Right lobe of liver (tissue), 6 donors: ENCODE measurements around the gene ACTN4. TPM values are rescaled to one million over a fixed set of nuclear protein-coding genes. Genes with fewer than 3 reads are reported as not detected.
A peak's percentile ranks its signal among the peaks of the same experiment; 100 is the strongest.

Experiments used
- ATAC-seq, 4 donors: fragments of 200-7000 bp; cut with Tn5 transposase; one replicate each; pipeline ENCODE4 v1.9.1; 2020; ENCODE audit warnings: mild to moderate bottlenecking in 4 of 4, moderate library complexity in 4 of 4
- DNase-seq, 3 donors: peaks; one replicate each; pipeline ENCODE4 v3.0.0-alpha.2; 2020
- H3K27ac ChIP-seq, 3 donors: fragments of 200-600 bp; one replicate each; pipeline ENCODE4 v1.8.0; 2022
- H3K27me3 ChIP-seq, 2 donors: fragments of 200-600 bp; one replicate each; pipeline ENCODE4 v1.8.0; 2022
- H3K36me3 ChIP-seq, 4 donors: fragments of 200-600 bp; sonication (generic) in 1 of 4; one replicate each; pipeline versions ENCODE4 v1.5.1 to v1.8.0; 2017 to 2022; ENCODE audit warnings: control low read depth in 1 of 4
- H3K4me1 ChIP-seq, 4 donors: fragments of 200-600 bp; sonication (generic) in 1 of 4; one replicate each; pipeline versions ENCODE4 v1.5.1 to v1.8.0; 2017 to 2022; ENCODE audit warnings: control low read depth in 1 of 4
- H3K4me3 ChIP-seq, 3 donors: fragments of 200-600 bp; one replicate each; pipeline ENCODE4 v1.8.0; 2022
- H3K9me3 ChIP-seq, 4 donors: fragments of 200-600 bp; sonication (generic) in 1 of 4; one replicate each; pipeline versions ENCODE4 v1.5.1 to v1.8.0; 2017 to 2022; ENCODE audit warnings: control low read depth in 1 of 4
- POLR2A ChIP-seq: fragments of 450-650 bp; IDR thresholded peaks from one replicate; pipeline ENCODE4 v1.6.1; 2017; ENCODE audit warnings: antibody characterized with exemption, mild to moderate bottlenecking
- WGBS: methylation state at CpG from one replicate; pipeline ENCODE4 v1.1.6; 2018; ENCODE audit warnings: low coverage, low lambda C conversion rate; ENCODE audit not compliant: insufficient coverage; ENCODE audit errors: missing lambda C conversion rate; 5-methylcytosine and 5-hydroxymethylcytosine counted together
- intact Hi-C, 2 donors: fragments of 100-400 bp; cut with DNase I; formaldehyde crosslinking; loops; one replicate each; pipeline versions ENCODE4 v1.11.2 to v1.14.1; 2022
- total RNA-seq, 6 experiments: library from RNA; depleted of rRNA in 2 of 6; stranded (reverse); fragments of >200 nt in 2 of 6; fragmentation: NEBNext Ultra II Directional in 3 of 6; extraction: Animal tissue kit (Norgen Biotek cat#: 25700) in 3 of 6; gene quantifications; one replicate each; pipeline versions ENCODE4 v1.1.0 to v1.2.4, GENCODE V29; 2016 to 2023
- TF ChIP-seq, protein P1 (sequence below), 4 donors: fragments of 200-600 bp in 3 of 4; fragments of 450-650 bp in 1 of 4; IDR thresholded peaks; one replicate each; pipeline versions ENCODE4 v1.5.1 to v1.8.0; 2016 to 2022; ENCODE audit warnings: antibody characterized with exemption in 4 of 4, mild to moderate bottlenecking in 2 of 4
- donor health status: DM: no; HTN: yes; CAD: no.
- donor health status: DM: no; HTN: no; CAD: no.
- donor health status: DM: no; HTN: no; CAD: no.
- donor health status: DM: no; HTN: yes; CAD: no.
- donor health status: DM: no; HTN: yes; CAD: no.

Gene ACTN4
- total RNA-seq, 6 experiments from 2014 or later: 142 to 306 (median 201) TPM

DNA sequence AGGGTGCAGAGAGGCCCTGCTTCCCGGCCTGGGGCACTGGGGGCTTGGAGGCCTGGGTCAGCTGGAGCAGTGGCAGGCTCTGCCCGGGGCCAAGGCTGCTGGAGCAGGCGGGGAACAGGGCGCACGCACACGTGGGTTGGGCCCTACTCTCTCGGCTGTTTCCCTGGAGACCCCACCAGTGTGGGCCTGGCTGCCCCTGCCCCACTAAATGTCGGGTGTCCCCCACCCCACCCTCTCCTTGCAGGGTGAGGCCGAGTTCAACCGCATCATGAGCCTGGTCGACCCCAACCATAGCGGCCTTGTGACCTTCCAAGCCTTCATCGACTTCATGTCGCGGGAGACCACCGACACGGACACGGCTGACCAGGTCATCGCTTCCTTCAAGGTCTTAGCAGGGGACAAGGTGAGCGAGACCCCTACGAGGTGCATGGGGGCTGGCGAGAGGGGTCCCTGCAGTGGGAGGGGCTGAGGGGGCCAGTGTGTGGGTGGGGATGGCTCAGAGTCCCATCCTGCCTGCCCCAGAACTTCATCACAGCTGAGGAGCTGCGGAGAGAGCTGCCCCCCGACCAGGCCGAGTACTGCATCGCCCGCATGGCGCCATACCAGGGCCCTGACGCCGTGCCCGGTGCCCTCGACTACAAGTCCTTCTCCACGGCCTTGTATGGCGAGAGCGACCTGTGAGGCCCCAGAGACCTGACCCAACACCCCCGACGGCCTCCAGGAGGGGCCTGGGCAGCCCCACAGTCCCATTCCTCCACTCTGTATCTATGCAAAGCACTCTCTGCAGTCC lies 81.5 kb downstream of the ACTN4 start:
- intact Hi-C loops: loop anchor here in 1 of 2 donors (10.0 kb wide), 1 partner anchor 86 kb away; the partner anchor contains the start of gene LGALS4
- WGBS: 76% methylated on average over 5 of the region's 37 CpGs
- TF ChIP-seq, protein P1, sequence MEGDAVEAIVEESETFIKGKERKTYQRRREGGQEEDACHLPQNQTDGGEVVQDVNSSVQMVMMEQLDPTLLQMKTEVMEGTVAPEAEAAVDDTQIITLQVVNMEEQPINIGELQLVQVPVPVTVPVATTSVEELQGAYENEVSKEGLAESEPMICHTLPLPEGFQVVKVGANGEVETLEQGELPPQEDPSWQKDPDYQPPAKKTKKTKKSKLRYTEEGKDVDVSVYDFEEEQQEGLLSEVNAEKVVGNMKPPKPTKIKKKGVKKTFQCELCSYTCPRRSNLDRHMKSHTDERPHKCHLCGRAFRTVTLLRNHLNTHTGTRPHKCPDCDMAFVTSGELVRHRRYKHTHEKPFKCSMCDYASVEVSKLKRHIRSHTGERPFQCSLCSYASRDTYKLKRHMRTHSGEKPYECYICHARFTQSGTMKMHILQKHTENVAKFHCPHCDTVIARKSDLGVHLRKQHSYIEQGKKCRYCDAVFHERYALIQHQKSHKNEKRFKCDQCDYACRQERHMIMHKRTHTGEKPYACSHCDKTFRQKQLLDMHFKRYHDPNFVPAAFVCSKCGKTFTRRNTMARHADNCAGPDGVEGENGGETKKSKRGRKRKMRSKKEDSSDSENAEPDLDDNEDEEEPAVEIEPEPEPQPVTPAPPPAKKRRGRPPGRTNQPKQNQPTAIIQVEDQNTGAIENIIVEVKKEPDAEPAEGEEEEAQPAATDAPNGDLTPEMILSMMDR (IDR thresholded peaks at IDR 0.05): no peak
- TF ChIP-seq POLR2A: no peak
- Histone ChIP-seq H3K9me3 (no peaks in the 10 kb centered on the region), H3K27me3 (no peaks in the 10 kb centered on the region), H3K36me3 (peaks cover 0 to 59% (median 27%) of the 10 kb centered on the region in 4 donors), H3K27ac (no peak overlapping the region), H3K4me1 (peaks cover 0 to 35% (median 3%) of the 10 kb centered on the region in 4 donors), H3K4me3 (no peak overlapping the region)
- ATAC-seq (no peak), DNase-seq (peak in 2 of 3 donors; percentile 50 to 58)

DNA sequence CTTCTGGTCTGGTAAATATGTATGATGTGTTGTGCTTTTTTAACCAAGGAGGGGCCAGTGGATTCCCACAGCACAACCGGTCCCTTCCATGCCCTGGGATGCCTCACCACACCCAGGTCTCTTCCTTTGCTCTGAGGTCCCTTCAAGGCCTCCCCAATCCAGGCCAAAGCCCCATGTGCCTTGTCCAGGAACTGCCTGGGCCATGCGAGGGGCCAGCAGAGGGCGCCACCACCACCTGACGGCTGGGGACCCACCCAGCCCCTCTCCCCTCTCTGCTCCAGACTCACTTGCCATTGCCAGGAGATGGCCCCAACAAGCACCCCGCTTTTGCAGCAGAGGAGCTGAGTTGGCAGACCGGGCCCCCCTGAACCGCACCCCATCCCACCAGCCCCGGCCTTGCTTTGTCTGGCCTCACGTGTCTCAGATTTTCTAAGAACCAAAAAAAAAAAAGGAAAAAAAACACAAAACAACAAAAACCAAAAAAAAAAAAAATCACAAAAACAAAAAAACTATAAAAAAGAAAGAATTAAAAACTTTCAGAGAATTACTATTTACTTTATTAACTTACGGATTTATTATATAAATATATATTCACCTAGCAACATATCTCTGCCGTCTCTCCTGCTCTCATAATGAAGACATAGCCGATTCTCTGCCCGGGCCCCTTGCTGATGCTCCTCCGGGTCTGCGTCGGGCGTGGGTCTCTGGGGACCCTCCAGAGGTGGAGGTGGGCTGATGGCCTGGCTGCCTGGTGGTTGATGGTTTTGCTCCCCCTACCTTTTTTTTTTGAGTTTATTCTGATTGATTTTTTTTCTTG lies 82.4 kb downstream of the ACTN4 start:
- no peak for TF ChIP-seq POLR2A
- TF ChIP-seq, protein P1 (IDR thresholded peaks at IDR 0.05): peak; percentile 69 to 82 (median 77)
- intact Hi-C loops: loop anchor here in 1 of 2 donors (10.0 kb wide), 1 partner anchor 85 kb away; the partner anchor contains the start of gene LGALS4
- Histone ChIP-seq H3K27me3 (no peaks in the 10 kb centered on the region), H3K36me3 (peaks cover 0 to 50% (median 22%) of the 10 kb centered on the region in 4 donors), H3K4me1 (peaks cover 0 to 32% (median 3%) of the 10 kb centered on the region in 4 donors), H3K9me3 (no peaks in the 10 kb centered on the region), H3K4me3 (no peak overlapping the region), H3K27ac (no peak overlapping the region)
- DNase-seq (peak; percentile 66 to 74 (median 74)), ATAC-seq (peak; percentile 37 to 55 (median 51))
- WGBS: 67% methylated on average over 10 of the region's 17 CpGs

DNA sequence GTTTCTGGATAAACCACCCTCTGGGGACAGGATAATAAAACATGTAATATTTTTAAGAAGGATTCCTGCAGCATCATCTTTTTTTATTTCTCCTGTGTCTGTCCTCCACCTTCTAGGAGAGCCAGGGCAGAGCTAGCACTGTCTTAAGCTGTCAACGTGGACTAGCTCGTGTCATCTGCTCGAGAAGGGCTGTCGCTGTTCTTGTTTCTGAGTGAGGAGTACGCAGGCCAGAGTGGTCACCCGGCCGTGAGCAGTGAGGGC lies 83.0 kb downstream of the ACTN4 start:
- WGBS: 71% methylated on average over 4 of the region's 7 CpGs
- ATAC-seq (no peak), DNase-seq (peak in 1 of 3 donors; percentile 49)
- TF ChIP-seq, protein P1 (IDR thresholded peaks at IDR 0.05): no peak
- no peak for TF ChIP-seq POLR2A
- Histone ChIP-seq H3K4me1 (peaks cover 0 to 32% (median 3%) of the 10 kb centered on the region in 4 donors), H3K9me3 (no peaks in the 10 kb centered on the region), H3K27ac (no peak overlapping the region), H3K27me3 (no peaks in the 10 kb centered on the region), H3K36me3 (peaks cover 0 to 45% (median 19%) of the 10 kb centered on the region in 4 donors), H3K4me3 (no peak overlapping the region)
- intact Hi-C loops: no loop called here

DNA sequence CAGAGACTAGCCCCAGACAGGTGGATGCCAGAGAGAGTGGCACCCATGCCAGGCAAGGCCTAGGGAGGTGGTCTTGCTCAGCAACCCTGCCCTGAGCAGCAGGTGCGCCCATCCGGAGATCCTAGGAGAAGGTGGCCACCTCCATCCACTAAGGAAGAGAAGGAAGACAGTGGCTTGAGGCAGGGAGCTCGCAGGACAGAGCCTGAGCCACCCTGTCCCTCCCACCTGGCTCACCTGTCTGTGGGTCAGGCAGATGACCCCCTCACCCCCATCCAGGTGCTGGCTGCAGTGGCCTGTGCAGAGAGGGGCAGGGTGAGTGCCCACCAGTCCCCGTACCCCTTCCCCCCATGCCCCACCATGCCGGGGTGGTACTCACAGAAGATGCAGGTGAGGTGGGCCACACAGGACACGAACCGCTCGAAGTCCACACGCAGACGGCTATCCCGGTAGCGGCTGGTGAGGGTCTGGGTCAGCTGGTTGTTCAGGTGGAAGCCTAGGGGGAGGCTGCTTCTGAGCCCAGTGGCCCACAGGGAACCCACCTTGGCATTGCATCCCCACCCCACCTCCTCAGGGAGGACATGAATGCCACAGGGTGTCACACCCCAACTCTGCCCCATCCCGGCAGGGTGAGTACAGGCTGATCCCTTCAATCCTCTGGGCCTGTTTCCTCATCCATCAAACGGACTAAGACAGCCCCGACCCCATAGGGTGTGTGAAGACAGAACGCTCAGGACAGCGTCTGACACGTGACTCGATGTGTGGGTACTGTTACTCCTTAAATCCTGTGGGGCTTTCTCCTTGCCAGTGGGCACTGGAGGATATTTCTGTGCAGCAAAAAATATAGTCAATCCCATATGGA lies 83.5 kb downstream of the ACTN4 start:
- intact Hi-C loops: no loop called here
- Histone ChIP-seq H3K27me3 (no peaks in the 10 kb centered on the region), H3K9me3 (no peaks in the 10 kb centered on the region), H3K4me1 (peaks cover 0 to 32% (median 3%) of the 10 kb centered on the region in 4 donors), H3K36me3 (peaks cover 0 to 39% (median 17%) of the 10 kb centered on the region in 4 donors), H3K27ac (peak overlapping the region in 2 of 3 donors; percentile 43 to 47), H3K4me3 (no peak overlapping the region)
- DNase-seq (peak in 2 of 3 donors; percentile 52 to 56), ATAC-seq (no peak)
- TF ChIP-seq, protein P1 (IDR thresholded peaks at IDR 0.05): no peak
- TF ChIP-seq POLR2A: no peak
- WGBS: 100% methylated on average over 4 of the region's 19 CpGs
